ENCODE measurements around the gene MYOCOS.

The MYOCOS gene

GRCh38 chr1:171663036-171663853 lies 41.2 kb downstream of the MYOCOS start:
- DNase-seq (ENCODE audit: low spot score): no peak

GRCh38 chr1:171663854-171664575 lies 42.0 kb downstream of the MYOCOS start:
- DNase-seq (ENCODE audit: low spot score): no peak

- no peak for DNase-seq (ENCODE audit: low spot score)
Measured at GRCh38 chr1:171664976-171665375, 42.9 kb downstream of the MYOCOS start.

- no peak for DNase-seq (ENCODE audit: low spot score)
Measured at GRCh38 chr1:171666114-171666769, 44.2 kb downstream of the MYOCOS start.

GRCh38 chr1:171668372-171668771 lies 46.3 kb downstream of the MYOCOS start:
- DNase-seq (ENCODE audit: low spot score): no peak

- no peak for DNase-seq (ENCODE audit: low spot score)
Measured at GRCh38 chr1:171670739-171671138, 48.7 kb downstream of the MYOCOS start.

GRCh38 chr1:171674431-171675405 lies 52.7 kb downstream of the MYOCOS start:
- DNase-seq (ENCODE audit: low spot score): no peak

Measured in hepatic stellate cell (primary cell).